Upper lobe of right lung (tissue), 1 donor: ENCODE measurements around the gene SULT2B1. TPM values are rescaled to one million over a fixed set of nuclear protein-coding genes. Genes with fewer than 3 reads are reported as not detected.

Experiments
- ATAC-seq: fragments of 200-7000 bp; cut with Tn5 transposase; one replicate; pipeline ENCODE4 v1.9.1; 2020; ENCODE audit warnings: mild to moderate bottlenecking, moderate library complexity
- DNase-seq: peaks from one replicate; pipeline ENCODE4 v3.0.0-alpha.2; 2020
- H3K27ac ChIP-seq: fragments of 200-600 bp; one replicate; pipeline ENCODE4 v1.8.0; 2022
- H3K27me3 ChIP-seq: fragments of 200-600 bp; one replicate; pipeline ENCODE4 v1.8.0; 2022; ENCODE audit warnings: mild to moderate bottlenecking
- H3K36me3 ChIP-seq: fragments of 200-600 bp; one replicate; pipeline ENCODE4 v1.8.0; 2022
- H3K4me1 ChIP-seq: fragments of 200-600 bp; one replicate; pipeline ENCODE4 v1.8.0; 2022
- H3K4me3 ChIP-seq: fragments of 200-600 bp; one replicate; pipeline ENCODE4 v1.8.0; 2022; ENCODE audit warnings: mild to moderate bottlenecking
- H3K9me3 ChIP-seq: fragments of 200-600 bp; one replicate; pipeline ENCODE4 v1.8.0; 2022
- intact Hi-C: fragments of 100-400 bp; cut with DNase I; formaldehyde crosslinking; loops from one replicate; pipeline ENCODE4 v1.11.0; 2022
- total RNA-seq: library from RNA; stranded (reverse); fragmentation: NEBNext Ultra II Directional; extraction: Animal tissue kit (Norgen Biotek cat#: 25700); gene quantifications from one replicate; pipeline ENCODE4 v1.2.1, GENCODE V29; 2021
- TF ChIP-seq, protein P1 (sequence below): fragments of 200-600 bp; IDR thresholded peaks from one replicate; pipeline ENCODE4 v1.8.0; 2022; ENCODE audit warnings: antibody characterized with exemption
- donor health status: DM: no; HTN: yes; CAD: no; lungs with severe emphysema.

Gene SULT2B1
- total RNA-seq, 1 donor from 2014 or later: 20.4 TPM

DNA sequence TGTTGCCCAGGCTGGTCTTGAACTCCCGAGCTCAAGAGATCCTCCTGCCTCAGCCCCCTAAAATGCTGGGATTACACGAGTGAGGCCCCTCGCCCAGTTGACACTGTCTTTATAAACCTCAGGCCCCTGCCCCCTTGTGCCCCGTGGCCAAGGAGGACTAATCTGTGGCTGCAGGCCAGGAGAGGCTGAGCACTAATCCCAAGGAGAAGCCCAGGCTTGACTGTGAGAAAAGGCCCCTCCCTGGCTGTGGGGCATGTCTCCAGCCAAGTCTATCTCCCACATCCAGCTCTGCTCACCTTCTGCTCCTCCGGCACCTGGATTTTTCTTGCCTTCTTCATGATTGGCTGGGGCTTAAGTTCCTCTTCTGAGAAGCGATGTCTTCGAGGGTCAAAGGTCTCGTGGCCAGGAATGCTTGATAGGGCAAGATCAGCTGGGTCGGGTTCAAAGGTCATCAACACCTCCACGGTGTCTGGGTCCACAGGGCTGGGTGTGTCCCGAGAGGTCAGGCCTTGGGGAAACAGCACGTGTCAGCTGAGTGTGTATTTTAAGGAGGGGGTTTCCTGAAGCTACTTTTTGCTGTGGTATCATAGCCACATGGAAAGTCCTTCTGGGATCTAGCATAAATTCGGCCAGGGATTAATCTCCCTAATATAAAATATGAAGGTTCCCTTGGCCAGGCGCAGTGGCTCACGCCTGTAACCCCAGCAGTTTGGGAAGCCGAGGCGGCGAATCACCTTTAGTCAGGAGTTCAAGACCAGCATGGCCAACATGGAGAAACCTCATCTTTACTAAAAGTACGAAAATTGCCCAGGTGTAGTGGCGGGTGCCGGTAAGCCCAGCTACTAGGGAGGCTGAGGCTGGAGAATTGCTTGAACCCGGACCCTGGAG is 81.4 kb downstream of the SULT2B1 start:
- Histone ChIP-seq H3K4me1 (peaks cover 43% of the 10 kb centered on the region), H3K27ac (peak overlapping the region; percentile 93), H3K9me3 (no peaks in the 10 kb centered on the region), H3K27me3 (no peaks in the 10 kb centered on the region), H3K36me3 (peaks cover 25% of the 10 kb centered on the region), H3K4me3 (peak overlapping the region; percentile 80)
- intact Hi-C loops: no loop called here
- ATAC-seq: no peak
- DNase-seq: no peak
- TF ChIP-seq, protein P1, sequence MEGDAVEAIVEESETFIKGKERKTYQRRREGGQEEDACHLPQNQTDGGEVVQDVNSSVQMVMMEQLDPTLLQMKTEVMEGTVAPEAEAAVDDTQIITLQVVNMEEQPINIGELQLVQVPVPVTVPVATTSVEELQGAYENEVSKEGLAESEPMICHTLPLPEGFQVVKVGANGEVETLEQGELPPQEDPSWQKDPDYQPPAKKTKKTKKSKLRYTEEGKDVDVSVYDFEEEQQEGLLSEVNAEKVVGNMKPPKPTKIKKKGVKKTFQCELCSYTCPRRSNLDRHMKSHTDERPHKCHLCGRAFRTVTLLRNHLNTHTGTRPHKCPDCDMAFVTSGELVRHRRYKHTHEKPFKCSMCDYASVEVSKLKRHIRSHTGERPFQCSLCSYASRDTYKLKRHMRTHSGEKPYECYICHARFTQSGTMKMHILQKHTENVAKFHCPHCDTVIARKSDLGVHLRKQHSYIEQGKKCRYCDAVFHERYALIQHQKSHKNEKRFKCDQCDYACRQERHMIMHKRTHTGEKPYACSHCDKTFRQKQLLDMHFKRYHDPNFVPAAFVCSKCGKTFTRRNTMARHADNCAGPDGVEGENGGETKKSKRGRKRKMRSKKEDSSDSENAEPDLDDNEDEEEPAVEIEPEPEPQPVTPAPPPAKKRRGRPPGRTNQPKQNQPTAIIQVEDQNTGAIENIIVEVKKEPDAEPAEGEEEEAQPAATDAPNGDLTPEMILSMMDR: no peak

DNA sequence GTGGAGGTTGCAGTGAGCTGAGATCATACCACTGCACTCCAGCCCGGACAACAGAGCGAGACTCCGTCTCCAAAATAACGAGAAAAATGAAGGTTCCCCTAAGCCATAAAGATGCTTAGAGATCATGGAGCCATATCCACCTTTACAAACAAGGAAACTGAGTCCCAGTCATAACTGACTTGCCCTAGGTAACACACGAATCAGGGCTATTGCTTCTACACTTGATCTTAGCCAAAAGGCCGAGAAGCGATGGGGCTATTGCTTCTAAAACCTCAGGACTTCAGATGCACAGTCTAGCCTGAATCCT is 82.0 kb downstream of the SULT2B1 start:
- Histone ChIP-seq H3K9me3 (no peaks in the 10 kb centered on the region), H3K4me3 (peak overlapping the region; percentile 80), H3K27me3 (no peaks in the 10 kb centered on the region), H3K27ac (peak overlapping the region; percentile 93), H3K36me3 (peaks cover 25% of the 10 kb centered on the region), H3K4me1 (peaks cover 48% of the 10 kb centered on the region)
- TF ChIP-seq, protein P1: no peak
- DNase-seq (no peak), ATAC-seq (no peak)
- intact Hi-C loops: no loop called here

DNA sequence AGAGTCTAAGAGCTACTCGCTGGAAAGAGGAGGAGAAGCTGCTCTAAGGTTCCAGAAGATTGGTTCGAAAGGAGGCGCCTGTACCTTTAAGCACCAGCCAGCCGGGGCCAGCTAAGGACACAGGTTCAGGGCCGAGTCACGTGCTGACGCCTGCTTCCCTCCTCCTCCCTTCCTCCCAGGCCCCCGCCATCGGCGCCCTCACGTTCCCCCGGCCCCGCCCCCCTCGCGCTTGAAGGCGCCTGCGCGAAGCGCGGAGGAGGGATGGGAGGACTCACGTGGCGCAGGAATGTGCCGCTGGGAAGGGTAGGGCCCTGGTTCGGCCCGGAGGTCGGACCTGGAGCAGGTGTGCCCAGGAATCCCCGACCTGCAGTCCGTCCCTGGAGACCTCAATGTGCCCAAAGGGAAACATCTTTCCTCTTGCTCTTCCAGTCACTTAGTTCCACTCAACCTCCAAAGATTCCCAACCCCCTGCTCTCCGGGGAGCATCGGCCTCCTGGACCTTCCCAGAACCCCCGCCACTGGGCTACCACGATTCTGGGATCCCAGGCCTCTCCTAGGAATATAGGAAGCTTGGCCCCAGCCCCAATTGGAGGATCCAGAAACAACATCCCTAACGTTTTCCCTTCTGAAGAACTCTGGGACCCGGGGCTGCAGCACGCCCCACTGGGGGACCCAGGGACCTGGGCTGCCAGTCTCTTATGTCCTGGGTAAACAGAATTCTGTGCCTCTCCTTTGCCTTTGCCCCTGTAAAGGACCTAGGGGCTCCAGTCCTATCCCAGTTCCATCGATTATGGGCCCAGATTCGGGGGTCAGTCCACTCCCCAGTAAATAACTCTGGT is 82.7 kb downstream of the SULT2B1 start:
- TF ChIP-seq, protein P1: no peak
- peaks cover 48% of the 10 kb centered on the region for H3K4me1 ChIP-seq
- intact Hi-C loops: no loop called here

DNA sequence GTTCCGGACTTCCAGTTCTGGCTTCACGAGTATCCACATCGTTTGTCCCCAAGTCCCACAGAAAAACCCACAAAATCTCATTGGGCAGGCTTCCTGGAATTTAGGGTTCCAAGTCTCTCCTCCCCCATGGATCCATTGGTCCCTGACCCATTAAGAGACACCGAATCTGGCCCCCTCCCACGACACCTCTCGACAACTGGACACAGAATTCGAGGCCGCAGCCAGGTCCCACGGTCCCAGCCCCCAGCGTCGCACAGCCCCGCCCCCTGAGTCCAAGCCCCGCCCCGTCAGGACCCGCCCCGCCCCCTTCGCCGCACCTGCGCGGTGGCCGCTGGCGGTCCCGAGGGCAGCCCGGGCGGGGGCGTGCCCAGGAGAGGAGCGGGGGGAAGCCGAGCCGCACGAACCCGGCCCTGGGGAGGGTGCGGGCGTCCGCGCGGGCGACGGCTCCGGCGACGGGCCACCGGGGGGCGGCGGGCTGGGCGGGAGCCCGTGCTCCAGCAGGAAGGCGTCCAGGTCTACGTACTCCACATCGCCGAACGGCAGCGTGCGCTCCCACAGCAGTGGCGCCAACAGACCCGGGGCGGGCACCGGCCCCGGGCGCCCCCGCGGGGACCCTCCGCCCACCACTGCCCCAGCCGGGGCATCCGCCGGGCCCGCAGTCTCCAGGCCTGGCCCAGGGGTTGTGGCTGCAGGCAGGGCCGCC is 83.4 kb downstream of the SULT2B1 start:
- peaks cover 43% of the 10 kb centered on the region for H3K4me1 ChIP-seq
- H3K27ac ChIP-seq: peak overlapping the region; percentile 93
- H3K4me3 ChIP-seq: peak overlapping the region; percentile 80
- no peaks in the 10 kb centered on the region for H3K27me3 ChIP-seq
- TF ChIP-seq, protein P1: no peak
- intact Hi-C loops: no loop called here
- H3K36me3 ChIP-seq: peaks cover 18% of the 10 kb centered on the region
- peak; percentile 90 for DNase-seq
- no peaks in the 10 kb centered on the region for H3K9me3 ChIP-seq
- peak; percentile 61 for ATAC-seq

More for the DNA sequence above, 82.7 kb downstream of the SULT2B1 start:
- H3K36me3 ChIP-seq: peaks cover 25% of the 10 kb centered on the region
- peak overlapping the region; percentile 80 for H3K4me3 ChIP-seq
- peak; percentile 99 for DNase-seq
- peak; percentile 65 for ATAC-seq
- H3K27me3 ChIP-seq: no peaks in the 10 kb centered on the region
- peak overlapping the region; percentile 93 for H3K27ac ChIP-seq
- H3K9me3 ChIP-seq: no peaks in the 10 kb centered on the region
